ENCODE measurements around the gene NACC2.
"Not testable (repeated sequence)": the region's sequence is repeated elsewhere in the genome, so short reads cannot be mapped to it uniquely, and the experiment has no call there.

GRCh38 chr9:136101615-136102074 is 6.6 kb upstream of the NACC2 start:
- TF ChIP-seq CTCF (IDR thresholded peaks at IDR 0.05 in 8 of 11, conservative IDR thresholded peaks at IDR 0.05 in 3 of 11); POLR2A (IDR thresholded peaks at IDR 0.05): not testable (repeated sequence)
